Effector CD8-positive, alpha-beta T cell (primary cell): Measurements from ENCODE around the gene ADGRG7.

Experiments
- DNase-seq: peaks from one replicate; lab custom pipeline; 2025; lab: John Stamatoyannopoulos, UW

The ADGRG7 gene

DNA sequence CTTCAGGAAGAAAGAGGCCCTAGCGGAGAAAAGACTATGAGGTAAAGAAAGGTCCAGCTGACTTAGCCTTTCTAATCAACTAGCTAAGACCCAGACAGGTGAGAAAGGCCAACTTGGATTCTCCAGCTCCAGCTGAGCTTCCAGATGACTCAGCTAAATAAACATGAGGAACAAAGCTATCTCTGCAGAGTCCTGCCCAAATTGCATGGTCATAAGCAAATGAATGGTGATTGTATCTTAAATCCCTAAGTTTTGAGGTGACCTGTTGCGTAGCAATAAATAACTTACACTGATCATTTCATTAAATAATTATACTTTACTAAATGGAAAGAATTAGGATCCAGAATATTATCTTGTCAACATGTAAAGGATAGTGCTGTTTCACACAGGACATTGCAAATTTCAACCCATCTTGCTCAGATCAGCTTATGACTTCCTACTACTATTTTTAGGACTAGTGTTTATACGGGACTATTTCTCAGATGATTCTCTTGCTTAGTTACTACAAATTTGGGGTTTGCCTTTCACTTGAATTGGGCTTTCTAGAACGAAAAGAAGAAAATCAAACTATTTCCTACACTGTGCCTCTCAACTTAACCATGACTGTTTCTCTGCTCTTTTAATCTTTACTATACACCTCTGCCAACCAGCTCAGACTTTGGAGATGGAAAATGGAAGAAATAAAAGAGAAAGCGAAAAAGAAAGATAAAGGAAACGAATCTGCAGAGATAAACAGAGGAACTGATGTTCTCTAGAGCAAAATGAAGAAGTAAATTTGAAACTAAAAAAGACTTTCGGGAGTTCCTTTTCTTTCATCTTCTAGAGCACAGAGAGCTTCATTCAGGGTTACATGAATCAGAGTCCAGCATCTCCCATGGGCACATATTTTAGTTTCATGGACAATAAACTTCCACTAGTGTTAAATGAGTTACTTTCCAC lies 6.6 kb upstream of the ADGRG7 start:
- no peak for DNase-seq

DNA sequence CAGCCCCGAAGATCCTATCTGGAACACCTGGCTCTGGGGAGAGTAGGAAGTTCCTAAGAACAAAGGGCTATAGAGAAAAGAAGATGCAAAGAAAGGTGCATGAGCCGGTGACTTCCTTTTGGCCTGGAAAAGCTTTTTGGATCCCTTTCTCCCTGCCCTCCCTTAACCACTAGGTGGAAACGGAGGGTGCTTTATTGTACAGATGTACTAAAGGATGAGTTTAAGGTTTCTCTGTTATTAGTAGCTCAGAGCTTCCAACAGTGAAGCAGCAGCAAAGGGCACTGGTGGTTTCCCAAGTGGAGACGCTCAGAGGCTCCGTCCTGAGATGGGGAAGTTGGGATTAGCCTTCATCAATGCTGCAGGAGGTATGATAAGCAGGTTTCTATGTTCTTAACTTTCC lies 5.9 kb upstream of the ADGRG7 start:
- DNase-seq = no peak

GRCh38 chr3:100605358-100605757 lies 4.0 kb upstream of the ADGRG7 start:
- DNase-seq = no peak

GRCh38 chr3:100606894-100607512 lies 2.4 kb upstream of the ADGRG7 start:
- no peak for DNase-seq

DNA sequence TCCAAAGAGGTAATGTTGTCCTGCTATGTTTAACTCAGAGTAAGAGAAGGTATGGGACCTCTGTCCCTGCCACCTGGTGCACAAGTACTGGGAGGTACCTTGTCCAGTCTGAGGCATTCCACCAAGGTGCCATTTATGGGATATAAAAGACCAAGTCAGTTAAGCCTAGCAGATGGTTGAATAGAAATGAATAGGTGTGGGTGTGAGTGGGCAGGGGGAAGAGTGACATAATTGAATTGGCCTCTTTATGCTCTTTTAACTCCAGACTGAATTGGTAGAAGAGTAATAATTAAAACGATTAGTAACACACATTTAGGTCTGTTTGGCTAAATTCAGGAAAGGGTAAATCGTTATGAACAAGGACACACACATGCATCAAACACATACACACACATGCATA lies 562 bp downstream of the ADGRG7 start:
- DNase-seq = no peak

- DNase-seq = no peak
Measured at GRCh38 chr3:100611221-100611620, 1.8 kb downstream of the ADGRG7 start.

DNA sequence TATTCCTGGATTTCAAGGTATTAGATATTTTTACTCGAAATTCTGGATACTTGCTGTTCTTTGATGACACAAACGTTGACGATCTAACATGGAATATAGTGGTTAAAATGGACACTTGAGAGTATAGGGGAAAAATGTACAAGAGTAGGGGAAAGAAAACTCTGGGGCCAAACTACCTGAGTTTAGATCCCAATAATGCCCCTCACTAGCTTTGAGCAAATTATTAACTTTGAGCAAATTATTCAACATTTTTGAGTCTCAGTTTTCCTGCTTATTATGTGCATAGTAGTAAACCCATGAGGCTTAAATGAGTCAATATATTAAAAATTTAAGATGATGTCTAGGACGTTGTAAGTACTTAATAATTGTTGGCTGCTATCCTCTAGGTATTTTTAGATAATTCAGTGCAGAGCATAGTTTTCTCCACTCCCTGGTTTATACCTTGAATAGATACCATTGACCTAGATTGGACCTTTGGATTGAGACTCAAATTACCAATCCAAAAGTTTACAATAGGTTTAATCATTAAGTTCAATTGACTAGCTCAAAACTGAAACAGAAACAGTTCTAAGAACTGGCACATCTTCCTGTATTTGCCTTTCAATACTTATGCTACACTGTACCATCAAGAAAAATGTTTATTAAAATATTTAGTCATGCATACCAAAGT lies 4.5 kb downstream of the ADGRG7 start:
- no peak for DNase-seq

DNA sequence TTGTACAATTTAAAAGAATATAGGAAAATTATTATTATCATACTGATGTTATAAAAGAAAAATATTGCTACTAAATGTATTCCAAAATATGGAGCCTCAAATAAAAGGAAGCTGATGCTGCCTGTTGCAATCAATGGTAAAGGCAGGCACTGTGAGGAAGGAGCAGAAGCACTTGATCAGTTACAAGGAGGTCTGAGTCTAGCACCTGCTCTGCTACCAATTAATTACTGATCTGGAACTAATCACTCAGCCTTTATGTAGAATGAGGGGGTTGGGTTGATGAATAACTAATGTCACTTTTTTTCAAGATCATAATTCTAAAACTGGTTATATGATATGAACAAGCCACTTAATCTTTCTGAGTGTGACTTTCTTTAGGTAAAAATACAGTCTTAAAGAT lies 5.5 kb downstream of the ADGRG7 start:
- DNase-seq = no peak

GRCh38 chr3:100615684-100616083 lies 6.3 kb downstream of the ADGRG7 start:
- no peak for DNase-seq

GRCh38 chr3:100621251-100621650 lies 11.8 kb downstream of the ADGRG7 start:
- no peak for DNase-seq

- no peak for DNase-seq
Measured at GRCh38 chr3:100627491-100627890, 18.1 kb downstream of the ADGRG7 start.

GRCh38 chr3:100629421-100630127 lies 20.2 kb downstream of the ADGRG7 start:
- DNase-seq = no peak

- no peak for DNase-seq
Measured at GRCh38 chr3:100630664-100631063, 21.3 kb downstream of the ADGRG7 start.

DNA sequence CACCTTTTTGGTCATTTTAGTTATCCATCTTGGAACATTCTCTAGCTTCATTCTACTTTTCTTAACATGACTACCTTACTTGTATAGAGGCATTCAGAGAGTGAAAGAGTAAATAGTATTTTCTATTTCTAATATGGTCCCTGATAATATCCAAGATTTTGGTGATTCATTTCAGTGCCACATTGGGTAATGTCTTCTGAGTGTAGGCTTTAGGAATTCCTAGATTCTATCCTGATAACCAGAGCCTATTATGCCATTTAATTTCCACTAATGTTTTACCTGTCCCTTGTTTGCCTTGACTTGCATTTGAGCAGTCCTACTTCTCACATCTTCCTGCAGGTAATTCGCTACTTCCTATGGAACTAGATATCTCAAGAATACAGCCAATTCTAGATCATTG lies 21.8 kb downstream of the ADGRG7 start:
- DNase-seq = no peak

GRCh38 chr3:100634493-100635272 lies 25.3 kb downstream of the ADGRG7 start:
- no peak for DNase-seq

GRCh38 chr3:100635273-100635701 lies 25.9 kb downstream of the ADGRG7 start:
- no peak for DNase-seq

- no peak for DNase-seq
Measured at GRCh38 chr3:100637197-100637631, 27.8 kb downstream of the ADGRG7 start.

DNA sequence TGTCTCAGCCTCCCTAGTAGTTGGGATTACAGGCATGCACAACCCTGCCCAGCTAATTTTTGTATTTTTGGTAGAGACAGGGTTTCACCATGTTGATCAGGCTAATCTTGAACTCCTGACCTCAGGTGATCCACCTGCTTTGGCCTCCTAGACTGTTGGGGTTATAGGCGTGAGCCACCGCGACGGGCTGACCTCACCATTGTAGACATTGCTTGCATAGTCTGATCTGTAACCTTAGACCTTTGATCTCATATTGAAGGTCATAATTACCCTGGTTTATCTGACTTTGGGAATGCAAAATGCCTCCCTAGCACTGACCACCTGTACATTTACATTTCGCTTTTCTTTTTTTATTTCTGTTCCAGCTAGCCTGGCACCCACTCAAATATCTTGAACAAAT lies 31.2 kb downstream of the ADGRG7 start:
- no peak for DNase-seq

DNA sequence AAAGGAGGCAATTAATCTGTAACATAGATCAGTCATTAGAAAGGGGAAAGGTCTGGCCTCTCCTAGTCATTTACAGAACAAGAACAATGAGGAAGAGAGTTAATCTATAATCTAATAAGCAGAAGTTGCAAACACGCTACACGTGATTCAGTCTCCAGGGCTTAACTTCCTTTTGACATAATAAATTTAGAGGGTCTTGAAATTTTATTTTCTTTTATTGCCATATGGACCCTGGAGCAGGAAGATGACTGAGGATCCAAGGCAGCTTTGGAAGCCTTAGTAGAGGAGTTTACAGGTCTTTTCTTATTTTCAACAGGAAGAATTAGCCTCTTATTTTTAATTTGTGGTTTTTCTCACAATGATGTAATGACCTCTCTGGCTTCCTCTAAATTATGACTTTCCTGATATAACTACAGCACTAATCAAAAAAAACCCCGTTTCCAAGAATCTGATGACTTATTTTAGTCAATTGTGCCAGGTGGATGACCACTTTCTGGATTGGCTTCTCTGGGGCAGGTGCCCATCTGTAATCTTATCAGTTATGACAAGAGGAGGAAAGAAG lies 32.2 kb downstream of the ADGRG7 start:
- DNase-seq = no peak

- no peak for DNase-seq
Measured at GRCh38 chr3:100645913-100646312, 36.5 kb downstream of the ADGRG7 start.

DNA sequence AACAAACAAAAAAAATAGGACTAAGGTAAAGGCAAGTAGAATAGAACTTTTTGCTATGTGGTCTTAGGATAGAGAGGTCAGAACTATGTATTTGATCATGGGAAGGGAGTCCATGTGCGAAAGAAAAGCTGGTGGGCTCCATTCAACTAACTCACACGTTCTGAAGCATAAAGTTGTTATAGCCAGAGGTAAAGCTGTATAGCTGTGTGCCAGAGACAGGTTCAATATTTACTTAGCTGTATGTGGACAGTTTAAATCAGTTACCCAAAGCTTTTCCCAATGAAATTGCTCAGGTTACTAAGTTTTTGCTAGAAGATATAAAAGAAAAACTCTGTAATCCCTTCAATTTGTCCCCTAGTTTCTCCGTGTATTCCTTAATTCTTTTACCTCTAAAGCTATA lies 37.8 kb downstream of the ADGRG7 start:
- no peak for DNase-seq
